SK-N-SH (cell line): ENCODE measurements around the gene MYO7A.

Experiments used
- CTCF ChIP-seq: fragments of 200-600 bp; sonication (generic); IDR thresholded peaks from 2 replicates; pipeline ENCODE4 v1.6.1; 2017; ENCODE audit warnings: antibody characterized with exemption, mild to moderate bottlenecking, moderate library complexity
- RCOR1 ChIP-seq: fragments of 150-350 bp; IDR thresholded peaks from 2 replicates; pipeline ENCODE4 v1.6.1; 2017; ENCODE audit warnings: antibody characterized with exemption, low read length
- RFX5 ChIP-seq: IDR thresholded peaks from 2 replicates; pipeline ENCODE4 v1.6.1; 2012; ENCODE audit warnings: mild to moderate bottlenecking, improper control_type of control experiment, low read length

GRCh38 chr11:77092382-77092781 is 35.7 kb upstream of the MYO7A start:
- TF ChIP-seq CTCF (no peak), RCOR1 (no peak), RFX5 (no peak)
